K562 (cell line): ENCODE measurements around the gene ST7. TPM values are rescaled to one million over a fixed set of nuclear protein-coding genes. Genes with fewer than 3 reads are reported as not detected.

Source experiments
- ATAC-seq: fragments of 200-7000 bp; cut with Tn5 transposase; 3 replicates; pipeline ENCODE4 v1.9.1; 2020; ENCODE audit warnings: moderate library complexity
- BruUV-seq: library from RNA; stranded (reverse); fragments of 400-500 nt; replicated peaks from 2 replicates; lab custom pipeline; 2021; lab: Mats Ljungman, UMichigan
- CTCF ChIA-PET: fragments of 300-600 bp; formaldehyde crosslinking; extraction: SDS; loops from one replicate; lab custom pipeline; 2021; ENCODE audit warnings: low intra/inter-chr PET ratio; lab: Yijun Ruan, JAX
- POLR2A ChIA-PET: fragments of 300-600, 350-650 bp; sonication (Branson Sonifier 250); formaldehyde crosslinking; extraction: SDS; loops from one replicate; lab custom pipeline; 2021; ENCODE audit warnings: antibody characterized with exemption, inconsistent platforms; lab: Yijun Ruan, JAX
- DNase-seq, 4 experiments: peaks; one replicate each; pipeline versions ENCODE4 v3.0.0 to v3.0.0-alpha.2; 2011 to 2018; ENCODE audit warnings: low spot score in 3 of 4, mixed read lengths in 3 of 4; ENCODE audit errors: extremely low read depth in 1 of 4
- FAIRE-seq: peaks from 2 replicates; lab custom pipeline; 2011; peaks lifted over from hg19 to GRCh38; lab: Jason Lieb, UNC
- H2AFZ ChIP-seq: 2 replicates; pipeline ENCODE4 v1.6.0; 2011; ENCODE audit warnings: low read depth, low read length, control low read depth, inconsistent platforms
- H3K27ac ChIP-seq: fragments of 200-600 bp; 3 replicates; pipeline ENCODE4 v1.8.0; 2011; ENCODE audit warnings: low read depth, mild to moderate bottlenecking, control low read depth, inconsistent platforms, low read length, moderate library complexity, mixed read lengths; ENCODE audit errors: extremely low read depth
- H3K27me3 ChIP-seq, 2 experiments: fragments of 300-600 bp in 1 of 2; 2 replicates in 1 of 2; 3 replicates in 1 of 2; pipeline versions ENCODE4 v1.6.0 to v1.8.0; 2011; ENCODE audit warnings: inconsistent platforms in 2 of 2, low read length in 2 of 2, mild to moderate bottlenecking in 1 of 2, mixed read lengths in 1 of 2, moderate library complexity in 1 of 2; ENCODE audit not compliant: control insufficient read depth in 2 of 2, insufficient read depth in 2 of 2
- H3K36me3 ChIP-seq: fragments of 300-600 bp; 3 replicates; pipeline ENCODE4 v1.8.0; 2011; ENCODE audit warnings: mild to moderate bottlenecking, low read length, inconsistent platforms; ENCODE audit not compliant: control insufficient read depth, insufficient read depth
- H3K4me1 ChIP-seq, 2 experiments: fragments of 200-600 bp in 1 of 2; replicated peaks in 1 of 2; 2 replicates in 1 of 2; 3 replicates in 1 of 2; pipeline versions ENCODE4 v1.5.1 to v1.8.0; 2011; ENCODE audit warnings: inconsistent platforms in 2 of 2, low read length in 2 of 2, mild to moderate bottlenecking in 1 of 2, mixed read lengths in 1 of 2, moderate library complexity in 1 of 2; ENCODE audit not compliant: control insufficient read depth in 2 of 2, insufficient read depth in 2 of 2
- H3K4me2 ChIP-seq: 2 replicates; pipeline ENCODE4 v1.6.1; 2011; ENCODE audit warnings: low read length, control low read depth, inconsistent platforms, mixed read lengths; ENCODE audit not compliant: insufficient read depth
- H3K4me3 ChIP-seq: fragments of 200-600 bp; sonication (generic), shearing (Covaris generic); 2 replicates; pipeline ENCODE4 v1.5.1; 2016; ENCODE audit warnings: control low read depth, inconsistent platforms
- H3K79me2 ChIP-seq: fragments of 200-600 bp; 3 replicates; pipeline ENCODE4 v1.8.0; 2011; ENCODE audit warnings: low read length, inconsistent platforms; ENCODE audit not compliant: control insufficient read depth, insufficient read depth
- H3K9ac ChIP-seq, 2 experiments: 2 replicates each; pipeline versions ENCODE4 v1.6.0 to v1.6.1; 2011; ENCODE audit warnings: low read depth in 2 of 2, low read length in 2 of 2, control low read depth in 1 of 2, inconsistent platforms in 1 of 2, mild to moderate bottlenecking in 1 of 2, mixed read lengths in 1 of 2; ENCODE audit not compliant: insufficient read depth in 1 of 2
- H3K9me1 ChIP-seq: one replicate; pipeline ENCODE4 v1.6.0; 2011; ENCODE audit warnings: inconsistent platforms, mild to moderate bottlenecking, low read length, moderate library complexity; ENCODE audit not compliant: control insufficient read depth, insufficient read depth
- H3K9me3 ChIP-seq: replicated peaks from 2 replicates; pipeline ENCODE4 v1.5.1; 2011; ENCODE audit warnings: low read depth, low read length, inconsistent platforms; ENCODE audit not compliant: control insufficient read depth, insufficient read depth
- H4K20me1 ChIP-seq: replicated peaks from 2 replicates; pipeline ENCODE4 v1.6.1; 2011; ENCODE audit warnings: low read length, inconsistent platforms, mixed read lengths; ENCODE audit not compliant: control insufficient read depth, insufficient read depth
- BCOR ChIP-seq: fragments of 450-650 bp; IDR thresholded peaks from 2 replicates; pipeline ENCODE4 v1.6.1; 2016
- CSDE1 ChIP-seq, 2 experiments: fragments of 450-650 bp; IDR thresholded peaks; 2 replicates each; pipeline ENCODE4 v1.6.1; 2016; ENCODE audit warnings: mild to moderate bottlenecking in 1 of 2
- KAT2B ChIP-seq: IDR thresholded peaks from one replicate; pipeline ENCODE4 v1.6.1; 2012; ENCODE audit warnings: low read depth, mild to moderate bottlenecking, control low read depth, inconsistent platforms, low read length, moderate library complexity
- KLF10 ChIP-seq: fragments of 250-450 bp; sonication (Bioruptor Pico); IDR thresholded peaks from 2 replicates; pipeline ENCODE4 v1.6.1; 2021; ENCODE audit warnings: matching md5 sums
- ZNF124 ChIP-seq: sonication (generic); formaldehyde crosslinking; IDR thresholded peaks from 2 replicates; pipeline ENCODE4 v1.8.1; 2022; ENCODE audit warnings: missing genetic modification reagents
- ZNF717 ChIP-seq: fragments of 250-450 bp; sonication (Bioruptor Pico); IDR thresholded peaks from 2 replicates; pipeline ENCODE4 v1.5.0; 2021
- ZNF740 ChIP-seq, 3 experiments: fragments of 200-800 bp in 1 of 3; sonication (Bioruptor generic) in 1 of 3; sonication (generic) in 1 of 3; formaldehyde crosslinking in 1 of 3; IDR thresholded peaks; 2 replicates each; pipeline versions ENCODE4 v1.6.1 to v1.8.0; 2016 to 2022; ENCODE audit warnings: mild to moderate bottlenecking in 2 of 3, missing compliant biosample characterization in 2 of 3, missing genetic modification characterization in 2 of 3, missing genetic modification reagents in 1 of 3
- WGBS: fragments of 100-300 bp; shearing (Covaris generic); methylation state at CpG from one replicate; pipeline ENCODE4 v1.1.6; 2016; ENCODE audit warnings: low coverage, mixed read lengths; ENCODE audit not compliant: insufficient coverage; ENCODE audit errors: missing lambda C conversion rate; 5-methylcytosine and 5-hydroxymethylcytosine counted together
- in situ Hi-C: fragments of 300-500 bp; cut with MboI; formaldehyde crosslinking; loops from 4 replicates; pipeline ENCODE4 v1.15.0; 2018; ENCODE audit warnings: inconsistent platforms, mixed read lengths
- intact Hi-C: fragments of 100-400 bp; cut with micrococcal nuclease; formaldehyde crosslinking; loops from 2 replicates; pipeline ENCODE4 v1.14.2; 2022
- polyA plus RNA-seq, 8 experiments: library from polyadenylated mRNA; depleted of rRNA in 4 of 8; stranded (reverse) in 5 of 8; unstranded in 3 of 8; fragments of >200 nt; fragmentation: Nextera tagmentation in 2 of 8; fragmentation: Illumina TruSeq in 1 of 8; extraction: Ambion mirVana in 2 of 8; extraction: Trizol in 1 of 8; gene quantifications; 2 replicates each; pipeline versions ENCODE4 v1.2.1 to v1.2.3, GENCODE V29; 2011 to 2014; ENCODE audit warnings: inconsistent platforms in 1 of 8, missing spikeins in 1 of 8
- total RNA-seq, 7 experiments: library from RNA; depleted of rRNA in 6 of 7; stranded (reverse); fragments of >200 nt in 6 of 7; fragmentation: Illumina TruSeq in 2 of 7; extraction: Trizol in 2 of 7; gene quantifications; 2 replicates each; pipeline versions ENCODE4 v1.2.1 to v1.2.3, GENCODE V29; 2011 to 2021; ENCODE audit warnings: low replicate concordance in 1 of 7
- TF ChIP-seq, protein P1 (sequence below): fragments of 450-650 bp; IDR thresholded peaks from one replicate; pipeline ENCODE4 v1.6.1; 2018; ENCODE audit warnings: mild to moderate bottlenecking, moderate library complexity; ENCODE audit not compliant: partially characterized antibody
- TF ChIP-seq, protein P2 (sequence below): fragments of 250-450 bp; sonication (Bioruptor Pico); IDR thresholded peaks from 2 replicates; pipeline ENCODE4 v1.5.1; 2021; ENCODE audit warnings: mild to moderate bottlenecking

Gene ST7
- total and polyA plus RNA-seq, 9 of the 15 experiments (the other 6 are each of a cell fraction or from before 2014, with no cell fraction given), result 23.9 to 56.3 (median 36.9) TPM

GRCh38 chr7:117194445-117194844 lies 241.1 kb downstream of the ST7 start:
- CTCF ChIA-PET, result no interaction called here
- H3K9me3 ChIP-seq, result no peaks in the 10 kb centered on the region
- H3K4me1 ChIP-seq, result no peaks in the 10 kb centered on the region
- H3K9me1 ChIP-seq, result no peaks in the 10 kb centered on the region
- 85% methylated on average over 2 of the region's 2 CpGs for whole genome bisulfite sequencing
- no peaks in the 10 kb centered on the region for H3K27me3 ChIP-seq
- FAIRE-seq (no peak), ATAC-seq (no peak), DNase-seq (no peak)
- TF ChIP-seq KLF10 (CRISPR knock-in tag) (no peak), CSDE1 (IDR thresholded peaks at IDR 0.05) (no peak), ZNF740 (CRISPR knock-in tag; IDR thresholded peaks at IDR 0.05) (no peak), ZNF740 (tag; IDR thresholded peaks at IDR 0.05) (no peak), ZNF124 (CRISPR knock-in tag) (no peak), KAT2B (no peak), BCOR (no peak), ZNF717 (no peak)
- TF ChIP-seq, protein P1, sequence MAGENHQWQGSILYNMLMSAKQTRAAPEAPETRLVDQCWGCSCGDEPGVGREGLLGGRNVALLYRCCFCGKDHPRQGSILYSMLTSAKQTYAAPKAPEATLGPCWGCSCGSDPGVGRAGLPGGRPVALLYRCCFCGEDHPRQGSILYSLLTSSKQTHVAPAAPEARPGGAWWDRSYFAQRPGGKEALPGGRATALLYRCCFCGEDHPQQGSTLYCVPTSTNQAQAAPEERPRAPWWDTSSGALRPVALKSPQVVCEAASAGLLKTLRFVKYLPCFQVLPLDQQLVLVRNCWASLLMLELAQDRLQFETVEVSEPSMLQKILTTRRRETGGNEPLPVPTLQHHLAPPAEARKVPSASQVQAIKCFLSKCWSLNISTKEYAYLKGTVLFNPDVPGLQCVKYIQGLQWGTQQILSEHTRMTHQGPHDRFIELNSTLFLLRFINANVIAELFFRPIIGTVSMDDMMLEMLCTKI, result no peak
- TF ChIP-seq, protein P2, sequence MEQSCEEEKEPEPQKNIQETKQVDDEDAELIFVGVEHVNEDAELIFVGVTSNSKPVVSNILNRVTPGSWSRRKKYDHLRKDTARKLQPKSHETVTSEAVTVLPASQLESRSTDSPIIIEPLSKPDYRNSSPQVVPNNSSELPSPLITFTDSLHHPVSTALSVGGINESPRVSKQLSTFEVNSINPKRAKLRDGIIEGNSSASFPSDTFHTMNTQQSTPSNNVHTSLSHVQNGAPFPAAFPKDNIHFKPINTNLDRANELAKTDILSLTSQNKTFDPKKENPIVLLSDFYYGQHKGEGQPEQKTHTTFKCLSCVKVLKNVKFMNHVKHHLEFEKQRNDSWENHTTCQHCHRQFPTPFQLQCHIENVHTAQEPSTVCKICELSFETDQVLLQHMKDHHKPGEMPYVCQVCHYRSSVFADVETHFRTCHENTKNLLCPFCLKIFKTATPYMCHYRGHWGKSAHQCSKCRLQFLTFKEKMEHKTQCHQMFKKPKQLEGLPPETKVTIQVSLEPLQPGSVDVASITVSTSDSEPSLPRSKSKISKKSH (CRISPR knock-in tag), result no peak
- no TSS peak for BruUV-seq
- H3K9ac ChIP-seq, result no peak overlapping the region
- H2AFZ ChIP-seq, result no peak overlapping the region
- in situ Hi-C loops (no loop called here), intact Hi-C loops (no loop called here)
- peaks cover 81% of the 10 kb centered on the region for H3K36me3 ChIP-seq
- H3K4me2 ChIP-seq, result no peak overlapping the region
- H3K79me2 ChIP-seq, result no peaks in the 10 kb centered on the region
- no peaks in the 10 kb centered on the region for H4K20me1 ChIP-seq
- H3K4me3 ChIP-seq, result no peak overlapping the region
- no peak overlapping the region for H3K27ac ChIP-seq
- POLR2A ChIA-PET, result interaction anchor here (0.7 to 1.2 kb wide), 2 partner anchors 8 to 10 kb away, joined by 3 read pairs; no protein-coding TSS in a partner anchor
